ENCODE measurements around the gene GABPB2.

Gene GABPB2

DNA sequence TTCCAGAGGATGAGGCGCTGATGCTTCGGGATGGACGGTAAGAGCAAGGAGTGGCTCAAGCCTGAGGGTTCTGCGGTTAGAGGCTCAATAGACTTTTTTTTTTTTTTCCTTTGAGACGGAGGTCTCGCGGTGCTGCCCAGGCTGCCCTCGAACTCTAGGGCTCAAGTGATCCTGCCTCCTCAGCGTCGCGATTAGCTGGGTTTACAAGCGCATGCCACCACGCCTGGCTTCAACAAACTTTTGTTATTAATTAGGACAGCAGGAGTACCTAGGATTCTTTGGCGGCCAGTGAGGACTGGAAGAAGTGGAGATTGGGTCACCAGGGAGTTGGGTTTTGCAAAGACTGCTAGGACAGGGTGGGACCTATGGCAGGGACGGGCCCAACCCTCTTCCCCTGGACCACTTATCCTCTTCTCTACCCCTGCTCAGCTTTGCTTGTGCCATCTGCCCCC, 96.0 kb downstream of the GABPB2 start:
- no peak for DNase-seq

DNA sequence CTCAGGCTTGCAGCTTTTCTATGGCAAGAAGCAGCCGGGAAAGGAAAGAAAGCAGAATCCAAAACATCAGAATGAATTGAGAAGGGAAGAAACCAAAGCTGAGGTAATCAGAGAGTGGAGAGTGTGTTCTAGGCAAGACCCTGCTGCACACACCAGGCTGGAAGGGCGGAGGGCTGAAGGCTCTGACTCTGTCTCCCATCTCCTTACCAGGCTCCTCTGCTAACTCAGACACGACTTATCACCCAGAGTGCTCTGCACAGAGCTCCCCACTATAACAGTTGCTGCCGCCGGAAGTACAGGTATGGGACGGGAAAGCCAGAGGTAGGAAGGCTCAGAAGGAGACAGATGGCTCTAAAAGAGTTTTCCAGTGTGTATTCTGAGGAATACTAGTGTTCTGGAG, 96.6 kb downstream of the GABPB2 start:
- no peak for DNase-seq

DNA sequence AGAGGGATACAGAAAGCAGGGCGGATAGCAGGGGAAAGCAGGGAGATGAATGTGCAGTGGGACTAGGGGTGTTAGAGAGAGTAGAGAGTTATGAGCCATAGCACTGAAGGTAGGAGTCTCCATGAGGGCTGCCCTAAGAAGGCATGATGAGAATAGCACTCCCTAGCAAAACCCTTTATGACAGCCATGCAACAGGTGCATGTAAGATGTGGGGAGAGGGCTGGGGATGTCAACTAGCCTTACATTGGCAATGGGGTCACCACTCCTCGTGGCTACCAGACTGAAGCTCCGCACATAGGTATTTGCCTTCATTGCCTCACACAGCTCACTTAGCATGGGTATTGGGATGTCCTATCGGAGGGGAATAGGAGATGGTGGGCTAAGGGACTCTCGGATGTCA, 100.6 kb downstream of the GABPB2 start:
- no peak for DNase-seq

All from NCI-H1092 treated with DMSO at 0.1 percent for 48 hours (cell line).